HEK293 (cell line): ENCODE data around the gene DNMT3B.

Source experiments
- HOXC10 ChIP-seq: sonication (generic); formaldehyde crosslinking; IDR thresholded peaks from 2 replicates; pipeline ENCODE4 v1.8.1; 2023; ENCODE audit warnings: mild to moderate bottlenecking, missing genetic modification reagents
- KLF8 ChIP-seq: fragments of 450-650 bp; formaldehyde crosslinking; IDR thresholded peaks from 2 replicates; pipeline ENCODE4 v1.5.1; 2016; ENCODE audit warnings: missing biosample characterization, missing genetic modification characterization
- MZF1 ChIP-seq: fragments of 450-650 bp; formaldehyde crosslinking; IDR thresholded peaks from 2 replicates; pipeline ENCODE4 v1.5.1; 2017; ENCODE audit warnings: missing biosample characterization, missing genetic modification characterization, borderline replicate concordance
- SP7 ChIP-seq: fragments of 450-650 bp; formaldehyde crosslinking; IDR thresholded peaks from 2 replicates; pipeline ENCODE4 v1.5.1; 2016; ENCODE audit warnings: missing biosample characterization, missing genetic modification characterization
- ZNF555 ChIP-seq: fragments of 450-650 bp; formaldehyde crosslinking; conservative IDR thresholded peaks from 2 replicates; pipeline ENCODE4 v1.5.1; 2017; ENCODE audit warnings: missing biosample characterization, mild to moderate bottlenecking, missing genetic modification characterization, inconsistent platforms
- TF ChIP-seq, protein P1 (sequence below): fragments of 450-650 bp; formaldehyde crosslinking; IDR thresholded peaks from 2 replicates; pipeline ENCODE4 v1.5.1; 2016; ENCODE audit warnings: missing biosample characterization, missing genetic modification characterization

- TF ChIP-seq ZNF555 (no peak), KLF8 (no peak), SP7 (no peak), HOXC10 (no peak), MZF1 (no peak)
- TF ChIP-seq, protein P1, sequence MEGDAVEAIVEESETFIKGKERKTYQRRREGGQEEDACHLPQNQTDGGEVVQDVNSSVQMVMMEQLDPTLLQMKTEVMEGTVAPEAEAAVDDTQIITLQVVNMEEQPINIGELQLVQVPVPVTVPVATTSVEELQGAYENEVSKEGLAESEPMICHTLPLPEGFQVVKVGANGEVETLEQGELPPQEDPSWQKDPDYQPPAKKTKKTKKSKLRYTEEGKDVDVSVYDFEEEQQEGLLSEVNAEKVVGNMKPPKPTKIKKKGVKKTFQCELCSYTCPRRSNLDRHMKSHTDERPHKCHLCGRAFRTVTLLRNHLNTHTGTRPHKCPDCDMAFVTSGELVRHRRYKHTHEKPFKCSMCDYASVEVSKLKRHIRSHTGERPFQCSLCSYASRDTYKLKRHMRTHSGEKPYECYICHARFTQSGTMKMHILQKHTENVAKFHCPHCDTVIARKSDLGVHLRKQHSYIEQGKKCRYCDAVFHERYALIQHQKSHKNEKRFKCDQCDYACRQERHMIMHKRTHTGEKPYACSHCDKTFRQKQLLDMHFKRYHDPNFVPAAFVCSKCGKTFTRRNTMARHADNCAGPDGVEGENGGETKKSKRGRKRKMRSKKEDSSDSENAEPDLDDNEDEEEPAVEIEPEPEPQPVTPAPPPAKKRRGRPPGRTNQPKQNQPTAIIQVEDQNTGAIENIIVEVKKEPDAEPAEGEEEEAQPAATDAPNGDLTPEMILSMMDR (tag by site-specific recombination) = no peak
These were observed 83.6 kb downstream of the DNMT3B start for GRCh38 chr20:32845786-32846185.
